GM12878 (cell line): ENCODE data around the gene ARGLU1. TPM values are rescaled to one million over a fixed set of nuclear protein-coding genes. Genes with fewer than 3 reads are reported as not detected.

Experiments
- ATAC-seq: fragments of 200-7000 bp; cut with Tn5 transposase; 3 replicates; pipeline ENCODE4 v1.9.1; 2020; ENCODE audit warnings: mild to moderate bottlenecking, moderate library complexity
- BruUV-seq: library from RNA; stranded (reverse); fragments of 400-500 nt; replicated peaks from 2 replicates; lab custom pipeline; 2021; lab: Mats Ljungman, UMichigan
- CTCF ChIA-PET: fragments of 300-600 bp; sonication (Branson Sonifier 250); formaldehyde crosslinking; extraction: SDS; loops from one replicate; lab custom pipeline; 2021; ENCODE audit warnings: inconsistent platforms; lab: Yijun Ruan, JAX
- POLR2A ChIA-PET: fragments of 350-600 bp; formaldehyde crosslinking; extraction: SDS; loops from one replicate; lab custom pipeline; 2021; ENCODE audit warnings: inconsistent platforms; lab: Charles Lee
- RAD21 ChIA-PET: fragments of 300-600 bp; sonication (Branson Sonifier 250); formaldehyde crosslinking; loops from one replicate; lab custom pipeline; 2023; ENCODE audit warnings: antibody characterized with exemption; ENCODE audit not compliant: unreplicated experiment; lab: Charles Lee
- SMC1A ChIA-PET: fragments of 300-600 bp; sonication (Branson Sonifier 250); formaldehyde crosslinking; loops from one replicate; lab custom pipeline; 2023; ENCODE audit not compliant: unreplicated experiment, uncharacterized antibody; lab: Charles Lee
- DNase-seq: peaks from one replicate; pipeline ENCODE4 v3.0.0-alpha.2; 2011; ENCODE audit warnings: low read depth, low spot score
- FAIRE-seq: peaks from 3 replicates; lab custom pipeline; 2011; peaks lifted over from hg19 to GRCh38; lab: Jason Lieb, UNC
- H2AFZ ChIP-seq: 2 replicates; pipeline ENCODE4 v1.6.0; 2011; ENCODE audit warnings: low read depth, low read length, control low read depth; ENCODE audit not compliant: control insufficient read depth
- H3K27ac ChIP-seq: 2 replicates; pipeline ENCODE4 v1.5.1; 2011; ENCODE audit warnings: control low read depth; ENCODE audit not compliant: control insufficient read depth, insufficient read depth
- H3K27me3 ChIP-seq, 2 experiments: replicated peaks in 1 of 2; 2 replicates each; pipeline versions ENCODE4 v1.6.0 to v1.6.1; 2011; ENCODE audit warnings: low read length in 1 of 2; ENCODE audit not compliant: control insufficient read depth in 2 of 2, insufficient read depth in 2 of 2
- H3K36me3 ChIP-seq, 2 experiments: 2 replicates each; pipeline ENCODE4 v1.5.1; 2011; ENCODE audit warnings: low read length in 1 of 2; ENCODE audit not compliant: control insufficient read depth in 2 of 2, insufficient read depth in 2 of 2
- H3K4me1 ChIP-seq: 2 replicates; pipeline ENCODE4 v1.6.1; 2011; ENCODE audit warnings: mild to moderate bottlenecking, low read length, moderate library complexity, mixed read lengths; ENCODE audit not compliant: control insufficient read depth, insufficient read depth
- H3K4me2 ChIP-seq: 2 replicates; pipeline ENCODE4 v1.6.0; 2011; ENCODE audit warnings: control low read depth; ENCODE audit not compliant: control insufficient read depth, insufficient read depth
- H3K4me3 ChIP-seq: fragments of 200-600 bp; sonication (generic); 2 replicates; pipeline ENCODE4 v1.5.1; 2016
- H3K79me2 ChIP-seq: 2 replicates; pipeline ENCODE4 v1.6.0; 2011; ENCODE audit warnings: low read length; ENCODE audit not compliant: control insufficient read depth, insufficient read depth
- H3K9ac ChIP-seq: 2 replicates; pipeline ENCODE4 v1.8.0; 2011; ENCODE audit warnings: low read length, control low read depth, mixed read lengths; ENCODE audit not compliant: control insufficient read depth, insufficient read depth
- H3K9me3 ChIP-seq: replicated peaks from 3 replicates; pipeline ENCODE4 v1.5.1; 2011; ENCODE audit warnings: mild to moderate bottlenecking, low read length; ENCODE audit not compliant: control insufficient read depth, insufficient read depth
- H4K20me1 ChIP-seq: 2 replicates; pipeline ENCODE4 v1.6.0; 2011; ENCODE audit not compliant: control insufficient read depth, insufficient read depth
- CHD4 ChIP-seq: fragments of 200-600 bp; sonication (generic); IDR thresholded peaks from 2 replicates; pipeline ENCODE4 v1.6.1; 2016; ENCODE audit warnings: mild to moderate bottlenecking
- CREB1 ChIP-seq: IDR thresholded peaks from 2 replicates; pipeline ENCODE4 v1.6.1; 2012; ENCODE audit warnings: low read depth, mild to moderate bottlenecking, inconsistent platforms
- ELK1 ChIP-seq: IDR thresholded peaks from 2 replicates; pipeline ENCODE4 v1.6.1; 2012; ENCODE audit warnings: low read depth, low read length, improper control_type of control experiment
- ESRRA ChIP-seq: IDR thresholded peaks from 2 replicates; pipeline ENCODE4 v1.6.1; 2012; ENCODE audit warnings: mild to moderate bottlenecking, low read length, improper control_type of control experiment
- FOXM1 ChIP-seq: IDR thresholded peaks from 2 replicates; pipeline ENCODE4 v1.6.1; 2012; ENCODE audit warnings: low read depth, mild to moderate bottlenecking, inconsistent platforms, low read length, moderate library complexity
- NFYA ChIP-seq: IDR thresholded peaks from 2 replicates; pipeline ENCODE4 v1.6.1; 2011; ENCODE audit warnings: low read depth, mild to moderate bottlenecking, low read length, improper control_type of control experiment, borderline replicate concordance
- NKRF ChIP-seq: fragments of 450-650 bp; conservative IDR thresholded peaks from 2 replicates; pipeline ENCODE4 v1.6.1; 2017; ENCODE audit warnings: mild to moderate bottlenecking, moderate library complexity
- NR2C1 ChIP-seq: fragments of 450-650 bp; IDR thresholded peaks from 2 replicates; pipeline ENCODE4 v1.6.1; 2017; ENCODE audit warnings: antibody characterized with exemption, mild to moderate bottlenecking, moderate library complexity
- POU2F2 ChIP-seq: IDR thresholded peaks from 3 replicates; pipeline ENCODE4 v1.6.1; 2011; ENCODE audit warnings: low read depth, mild to moderate bottlenecking, low read length, borderline replicate concordance
- RAD51 ChIP-seq: fragments of 450-650 bp; IDR thresholded peaks from 2 replicates; pipeline ENCODE4 v1.6.1; 2016; ENCODE audit warnings: moderate library complexity, mild to moderate bottlenecking, inconsistent platforms
- ZBTB33 ChIP-seq: fragments of 450-650 bp; IDR thresholded peaks from 2 replicates; pipeline ENCODE4 v1.6.1; 2017; ENCODE audit warnings: mild to moderate bottlenecking
- ZNF217 ChIP-seq: fragments of 450-650 bp; IDR thresholded peaks from 2 replicates; pipeline ENCODE4 v1.6.1; 2017; ENCODE audit warnings: antibody characterized with exemption, mild to moderate bottlenecking
- ZNF24 ChIP-seq: fragments of 450-650 bp; IDR thresholded peaks from 2 replicates; pipeline ENCODE4 v1.6.1; 2017; ENCODE audit warnings: antibody characterized with exemption, mild to moderate bottlenecking
- ZNF592 ChIP-seq: fragments of 450-650 bp; IDR thresholded peaks from 2 replicates; pipeline ENCODE4 v1.6.1; 2017; ENCODE audit warnings: mild to moderate bottlenecking, moderate library complexity
- WGBS: methylation state at CpG from one replicate; pipeline ENCODE4 v1.1.6; 2016; ENCODE audit warnings: low lambda C conversion rate; ENCODE audit not compliant: insufficient replicate concordance, insufficient coverage; ENCODE audit errors: missing lambda C conversion rate; 5-methylcytosine and 5-hydroxymethylcytosine counted together
- in situ Hi-C: fragments of 300-500 bp; cut with MboI; formaldehyde crosslinking; loops from 9 replicates; pipeline ENCODE4 v1.14.3; 2018; ENCODE audit warnings: mixed read lengths
- intact Hi-C: fragments of 100-400 bp; cut with micrococcal nuclease; formaldehyde crosslinking; loops from one replicate; pipeline ENCODE4 v1.14.2; 2022; ENCODE audit not compliant: unreplicated experiment
- polyA plus RNA-seq, 11 experiments: library from polyadenylated mRNA; depleted of rRNA in 4 of 11; unstranded in 6 of 11; stranded (reverse) in 5 of 11; fragments of >200 nt; fragmentation: Nextera tagmentation in 4 of 11; fragmentation: Illumina TruSeq in 1 of 11; extraction: Ambion mirVana in 4 of 11; extraction: Trizol in 1 of 11; gene quantifications; 1 replicate in 1 of 11; 2 replicates in 10 of 11; pipeline versions ENCODE4 v1.2.1 to v1.2.3, GENCODE V29; 2011 to 2016; ENCODE audit warnings: inconsistent platforms in 2 of 11, missing spikeins in 2 of 11, low read depth in 1 of 11
- total RNA-seq, 4 experiments: library from RNA; depleted of rRNA in 3 of 4; stranded (reverse); fragments of >200 nt in 3 of 4; fragmentation: Illumina TruSeq in 1 of 4; extraction: Trizol in 1 of 4; gene quantifications; 2 replicates each; pipeline versions ENCODE4 v1.2.1 to v1.2.3, GENCODE V29; 2013 to 2021

ARGLU1 gene
- total and polyA plus RNA-seq, 10 of the 15 experiments (the other 5 are each of a cell fraction or from before 2014, with no cell fraction given) = 47.1 to 197 (median 98.3) TPM

- peak overlapping the region; percentile 98; the same call in 1 of the 2 replicates for H3K9ac ChIP-seq
- H3K4me1 ChIP-seq = peaks cover 13% of the 10 kb centered on the region
- H2AFZ ChIP-seq = no peak overlapping the region
- ATAC-seq (no peak), DNase-seq (no peak), FAIRE-seq (no peak)
- no peaks in the 10 kb centered on the region for H3K27me3 ChIP-seq
- peaks cover 0 to 4% of the 10 kb centered on the region in 2 experiments; a peak in 1 of 4 replicates for H3K36me3 ChIP-seq
- RAD21 ChIA-PET = interaction anchor here (0.9 to 2.2 kb wide), 3 partner anchors 21 to 55 kb away, joined by 3 to 9 read pairs (median 4); no protein-coding TSS in a partner anchor
- peaks cover 4% of the 10 kb centered on the region; the same call in 1 of the 2 replicates for H4K20me1 ChIP-seq
- in situ Hi-C loops = loop anchor here (25.0 kb wide), 1 partner anchor 1647 kb away; the partner anchor contains the start of genes ABHD13 and LIG4
- no TSS peak for BruUV-seq
- H3K27ac ChIP-seq = peak overlapping the region; percentile 22; the same call in 1 of the 2 replicates
- CTCF ChIA-PET = interaction anchor here (0.6 to 2.5 kb wide), 6 partner anchors 20 to 596 kb away, joined by 3 to 11 read pairs (median 4); partner anchors contain the start of gene EFNB2
- peaks cover 78% of the 10 kb centered on the region for H3K79me2 ChIP-seq
- H3K4me2 ChIP-seq = peak overlapping the region; percentile 88
- H3K4me3 ChIP-seq = peak overlapping the region; percentile 83
- SMC1A ChIA-PET = interaction anchor here (0.6 to 5.4 kb wide), 10 partner anchors 14 to 192 kb away, joined by 3 to 29 read pairs (median 3); no protein-coding TSS in a partner anchor
- intact Hi-C loops = loop anchor here (5.0 kb wide), 1 partner anchor 1657 kb away; no protein-coding TSS in a partner anchor
- H3K9me3 ChIP-seq = no peaks in the 10 kb centered on the region
- POLR2A ChIA-PET = interaction anchor here (0.5 to 1.2 kb wide), 4 partner anchors 12 to 95 kb away, joined by 3 to 4 read pairs (median 3); no protein-coding TSS in a partner anchor
- 9% methylated on average over 4 of the region's 4 CpGs for WGBS
- no peak for TF ChIP-seq ZNF592
- TF ChIP-seq NKRF = no peak
- TF ChIP-seq FOXM1 = no peak
- TF ChIP-seq NR2C1 = no peak
- TF ChIP-seq ESRRA = no peak
- no peak for TF ChIP-seq POU2F2
- peak; percentile 15; the same call in 1 of the 2 replicates for TF ChIP-seq RAD51
- no peak for TF ChIP-seq NFYA
- no peak for TF ChIP-seq ELK1
- no peak for TF ChIP-seq CREB1
- TF ChIP-seq ZNF217 = no peak
- TF ChIP-seq ZBTB33 = no peak
- no peak for TF ChIP-seq ZNF24
- TF ChIP-seq CHD4 = no peak
These were observed 2.7 kb downstream of the ARGLU1 start for GRCh38 chr13:106565127-106565775.
